ENCODE data around the gene SRGAP1.

- TF ChIP-seq, protein P1, sequence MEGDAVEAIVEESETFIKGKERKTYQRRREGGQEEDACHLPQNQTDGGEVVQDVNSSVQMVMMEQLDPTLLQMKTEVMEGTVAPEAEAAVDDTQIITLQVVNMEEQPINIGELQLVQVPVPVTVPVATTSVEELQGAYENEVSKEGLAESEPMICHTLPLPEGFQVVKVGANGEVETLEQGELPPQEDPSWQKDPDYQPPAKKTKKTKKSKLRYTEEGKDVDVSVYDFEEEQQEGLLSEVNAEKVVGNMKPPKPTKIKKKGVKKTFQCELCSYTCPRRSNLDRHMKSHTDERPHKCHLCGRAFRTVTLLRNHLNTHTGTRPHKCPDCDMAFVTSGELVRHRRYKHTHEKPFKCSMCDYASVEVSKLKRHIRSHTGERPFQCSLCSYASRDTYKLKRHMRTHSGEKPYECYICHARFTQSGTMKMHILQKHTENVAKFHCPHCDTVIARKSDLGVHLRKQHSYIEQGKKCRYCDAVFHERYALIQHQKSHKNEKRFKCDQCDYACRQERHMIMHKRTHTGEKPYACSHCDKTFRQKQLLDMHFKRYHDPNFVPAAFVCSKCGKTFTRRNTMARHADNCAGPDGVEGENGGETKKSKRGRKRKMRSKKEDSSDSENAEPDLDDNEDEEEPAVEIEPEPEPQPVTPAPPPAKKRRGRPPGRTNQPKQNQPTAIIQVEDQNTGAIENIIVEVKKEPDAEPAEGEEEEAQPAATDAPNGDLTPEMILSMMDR (IDR thresholded peaks at IDR 0.05; ENCODE audit: control extremely low read depth in 1 of 3, insufficient read depth in 1 of 3, low read depth in 1 of 3, low read length in 3 of 3) = no peak
- TF ChIP-seq POLR2A (IDR thresholded peaks at IDR 0.05; ENCODE audit: control extremely low read depth in 1 of 2, low read depth in 2 of 2, low read length in 2 of 2) = no peak
- TF ChIP-seq KDM1A (IDR thresholded peaks at IDR 0.05; ENCODE audit: borderline replicate concordance, low read length) = no peak
- TF ChIP-seq CHD2 (IDR thresholded peaks at IDR 0.05; ENCODE audit: low read length) = no peak
- no peak for TF ChIP-seq NRF1 (IDR thresholded peaks at IDR 0.05; ENCODE audit: low read depth, low read length)
- no peak for TF ChIP-seq RXRA (IDR thresholded peaks at IDR 0.05; ENCODE audit: insufficient read depth, low read depth, low read length)
- no peak for TF ChIP-seq MAFK (IDR thresholded peaks at IDR 0.05; ENCODE audit: low read depth, low read length)
Observed at GRCh38 chr12:63985945-63986344, 141.4 kb downstream of the SRGAP1 start.
